H1 (cell line): Measurements from ENCODE around the gene OGDHL. TPM values are rescaled to one million over a fixed set of nuclear protein-coding genes. Genes with fewer than 3 reads are reported as not detected.

Experiments
- CTCF ChIA-PET: fragments of 300-600 bp; sonication (Branson Sonifier 250); formaldehyde crosslinking; loops from one replicate; lab custom pipeline; 2021; ENCODE audit not compliant: partially characterized antibody; lab: Charles Lee
- POLR2A ChIA-PET: fragments of 300-600 bp; sonication (Branson Sonifier 250); formaldehyde crosslinking; loops from one replicate; lab custom pipeline; 2021; ENCODE audit warnings: inconsistent platforms; ENCODE audit not compliant: partially characterized antibody; lab: Charles Lee
- DNase-seq, 2 experiments: peaks; one replicate each; pipeline versions ENCODE4 v3.0.0 to v3.0.0-alpha.2; 2010 to 2022; ENCODE audit warnings: low spot score in 2 of 2, low read depth in 1 of 2, mixed read lengths in 1 of 2
- FAIRE-seq: peaks from 2 replicates; lab custom pipeline; 2011; peaks lifted over from hg19 to GRCh38; lab: Jason Lieb, UNC
- H2AFZ ChIP-seq: 2 replicates; pipeline ENCODE4 v1.8.1; 2012; ENCODE audit warnings: low read length, inconsistent platforms
- H2AK5ac ChIP-seq: 2 replicates; pipeline ENCODE4 v1.6.1; 2013; ENCODE audit warnings: low read depth, low read length
- H2BK120ac ChIP-seq: replicated peaks from 2 replicates; pipeline ENCODE3; 2013; ENCODE audit warnings: low read depth, low read length, inconsistent platforms
- H2BK12ac ChIP-seq: 2 replicates; pipeline ENCODE4 v1.6.1; 2013; ENCODE audit warnings: low read depth, low read length
- H2BK15ac ChIP-seq: 2 replicates; pipeline ENCODE4 v1.6.1; 2013; ENCODE audit warnings: low read length
- H2BK20ac ChIP-seq: 2 replicates; pipeline ENCODE4 v1.6.1; 2013; ENCODE audit warnings: low read length
- H2BK5ac ChIP-seq: 2 replicates; pipeline ENCODE4 v1.6.1; 2013; ENCODE audit warnings: low read depth, low read length
- H3K14ac ChIP-seq: 2 replicates; pipeline ENCODE4 v1.6.1; 2013; ENCODE audit warnings: inconsistent platforms; ENCODE audit not compliant: insufficient read length
- H3K18ac ChIP-seq: 2 replicates; pipeline ENCODE4 v1.6.1; 2013; ENCODE audit warnings: low read length; ENCODE audit errors: extremely low read depth
- H3K23ac ChIP-seq: 2 replicates; pipeline ENCODE4 v1.6.1; 2013; ENCODE audit warnings: inconsistent platforms; ENCODE audit not compliant: insufficient read length
- H3K23me2 ChIP-seq: 2 replicates; pipeline ENCODE4 v1.6.1; 2013; ENCODE audit warnings: low read depth, low read length
- H3K27ac ChIP-seq: 2 replicates; pipeline ENCODE4 v1.6.1; 2011; ENCODE audit warnings: low read depth, low read length, inconsistent platforms
- H3K27me3 ChIP-seq, 4 experiments: replicated peaks in 1 of 4; 1 replicate in 1 of 4; 2 replicates in 3 of 4; pipeline versions ENCODE4 v1.6.1 to v1.8.1; 2011 to 2013; ENCODE audit warnings: low read length in 3 of 4, mild to moderate bottlenecking in 3 of 4, inconsistent platforms in 2 of 4, mixed read lengths in 2 of 4, moderate library complexity in 1 of 4; ENCODE audit not compliant: control insufficient read depth in 3 of 4, insufficient read depth in 3 of 4; ENCODE audit errors: extremely low read depth in 1 of 4
- H3K36me3 ChIP-seq, 4 experiments: 2 replicates each; pipeline versions ENCODE4 v1.6.1 to v1.8.1; 2011 to 2013; ENCODE audit warnings: mild to moderate bottlenecking in 4 of 4, low read length in 3 of 4, moderate library complexity in 2 of 4, control low read depth in 1 of 4, inconsistent platforms in 1 of 4; ENCODE audit not compliant: insufficient read depth in 4 of 4, control insufficient read depth in 2 of 4
- H3K4ac ChIP-seq: replicated peaks from 2 replicates; pipeline ENCODE3; 2013; ENCODE audit warnings: low read length, low read depth, mixed read lengths, inconsistent platforms; ENCODE audit not compliant: insufficient read length
- H3K4me1 ChIP-seq, 4 experiments: replicated peaks in 1 of 4; 1 replicate in 1 of 4; 2 replicates in 3 of 4; pipeline versions ENCODE4 v1.6.1 to v1.8.1; 2011 to 2013; ENCODE audit warnings: low read length in 3 of 4, inconsistent platforms in 2 of 4, mixed read lengths in 1 of 4; ENCODE audit not compliant: insufficient read depth in 4 of 4, control insufficient read depth in 3 of 4
- H3K4me2 ChIP-seq, 2 experiments: 2 replicates each; pipeline versions ENCODE4 v1.6.1 to v1.8.1; 2011 to 2013; ENCODE audit warnings: low read depth in 2 of 2, low read length in 2 of 2, control low read depth in 1 of 2, inconsistent platforms in 1 of 2, mild to moderate bottlenecking in 1 of 2; ENCODE audit not compliant: insufficient read depth in 1 of 2
- H3K4me3 ChIP-seq, 4 experiments: fragments of 200-600, 300-600 bp in 1 of 4; sonication (generic), shearing (Covaris generic), sonication (Bioruptor Twin) in 1 of 4; 2 replicates each; pipeline versions ENCODE4 v1.5.1 to v1.8.1; 2011 to 2016; ENCODE audit warnings: low read length in 4 of 4, low read depth in 3 of 4, control low read depth in 2 of 4, inconsistent platforms in 2 of 4, mild to moderate bottlenecking in 2 of 4, mixed read lengths in 1 of 4, moderate library complexity in 1 of 4; ENCODE audit not compliant: insufficient read depth in 2 of 4; ENCODE audit errors: extremely low read depth in 1 of 4
- H3K56ac ChIP-seq: replicated peaks from 2 replicates; pipeline ENCODE3; 2013; ENCODE audit warnings: low read depth, mild to moderate bottlenecking, mixed read lengths, low read length, inconsistent platforms; ENCODE audit not compliant: insufficient read length
- H3K79me1 ChIP-seq: 2 replicates; pipeline ENCODE4 v1.6.1; 2013; ENCODE audit warnings: low read depth, low read length, control low read depth
- H3K79me2 ChIP-seq, 2 experiments: 2 replicates each; pipeline versions ENCODE4 v1.6.1 to v1.8.1; 2012 to 2013; ENCODE audit warnings: low read length in 2 of 2, mild to moderate bottlenecking in 2 of 2, inconsistent platforms in 1 of 2; ENCODE audit not compliant: insufficient read depth in 2 of 2, control insufficient read depth in 1 of 2
- H3K9ac ChIP-seq, 4 experiments: replicated peaks in 1 of 4; 1 replicate in 1 of 4; 2 replicates in 3 of 4; pipeline versions ENCODE4 v1.6.1 to v1.8.1; 2011 to 2013; ENCODE audit warnings: low read depth in 3 of 4, low read length in 3 of 4, control low read depth in 2 of 4, mild to moderate bottlenecking in 2 of 4, moderate library complexity in 2 of 4, inconsistent platforms in 1 of 4; ENCODE audit errors: extremely low read depth in 1 of 4
- H3K9me3 ChIP-seq, 2 experiments: 2 replicates each; pipeline versions ENCODE4 v1.6.1 to v1.8.1; 2012 to 2013; ENCODE audit warnings: mild to moderate bottlenecking in 2 of 2, moderate library complexity in 2 of 2, control low read depth in 1 of 2, inconsistent platforms in 1 of 2, low read depth in 1 of 2, low read length in 1 of 2, mixed read lengths in 1 of 2; ENCODE audit not compliant: insufficient read depth in 2 of 2
- H4K20me1 ChIP-seq, 2 experiments: replicated peaks in 1 of 2; 2 replicates each; pipeline versions ENCODE3 to v1.8.1; 2011 to 2013; ENCODE audit warnings: inconsistent platforms in 2 of 2, low read length in 2 of 2, mild to moderate bottlenecking in 1 of 2; ENCODE audit not compliant: insufficient read depth in 2 of 2, control insufficient read depth in 1 of 2
- H4K5ac ChIP-seq: 2 replicates; pipeline ENCODE4 v1.6.1; 2013; ENCODE audit warnings: low read length, low read depth, mixed read lengths, inconsistent platforms; ENCODE audit not compliant: insufficient read length
- H4K8ac ChIP-seq: 2 replicates; pipeline ENCODE4 v1.8.0; 2013; ENCODE audit warnings: mild to moderate bottlenecking, moderate library complexity, low read length, inconsistent platforms; ENCODE audit not compliant: insufficient read depth; ENCODE audit errors: extremely low read depth
- H4K91ac ChIP-seq: replicated peaks from 2 replicates; pipeline ENCODE3; 2013; ENCODE audit warnings: low read length, mixed read lengths, inconsistent platforms; ENCODE audit not compliant: insufficient read length
- E2F6 ChIP-seq: IDR thresholded peaks from 2 replicates; pipeline ENCODE4 v1.6.1; 2012; ENCODE audit warnings: inconsistent platforms
- TEAD4 ChIP-seq: IDR thresholded peaks from 2 replicates; pipeline ENCODE4 v1.6.1; 2012; ENCODE audit warnings: low read depth, low read length, inconsistent platforms, mixed read lengths
- WGBS, 2 experiments: shearing (Covaris generic) in 1 of 2; methylation state at CpG; one replicate each; pipeline versions ENCODE4 v1.1.6 to v1.1.7; 2013 to 2015; ENCODE audit warnings: low lambda C conversion rate in 2 of 2, mixed read lengths in 2 of 2, inconsistent platforms in 1 of 2, low coverage in 1 of 2, missing lambda C conversion rate in 1 of 2; ENCODE audit not compliant: insufficient replicate concordance in 2 of 2, insufficient coverage in 1 of 2, insufficient read length in 1 of 2; ENCODE audit errors: extremely low coverage in 1 of 2, missing lambda C conversion rate in 1 of 2; 5-methylcytosine and 5-hydroxymethylcytosine counted together
- polyA plus RNA-seq, 7 experiments: library from polyadenylated mRNA; depleted of rRNA in 3 of 7; stranded (reverse) in 5 of 7; unstranded in 2 of 7; fragments of >200 nt in 5 of 7; fragments of 200-250 nt in 2 of 7; gene quantifications; 1 replicate in 5 of 7; 2 replicates in 1 of 7; 4 replicates in 1 of 7; pipeline versions ENCODE4 v1.2.1 to v1.2.3, GENCODE V29; 2011 to 2013; ENCODE audit warnings: missing spikeins in 2 of 7, mixed read lengths in 2 of 7
- total RNA-seq: library from RNA; stranded (reverse); fragmentation: NEBNext Ultra II Directional; extraction: Animal tissue kit (Norgen Biotek cat#: 25700); gene quantifications from 2 replicates; pipeline ENCODE4 v1.2.1, GENCODE V29; 2021

Gene OGDHL
- total and polyA plus RNA-seq, 2 of the 8 experiments (the other 6 are each of a cell fraction or from before 2014, with no cell fraction given): 16.1 to 16.6 TPM

GRCh38 chr10:49758249-49758930 lies 3.7 kb downstream of the OGDHL start:
- Histone ChIP-seq H3K27me3 (peaks cover 0 to 6% (median 3%) of the 10 kb centered on the region in 4 experiments; a peak in 3 of 7 replicates), H4K91ac (no peak overlapping the region), H2AK5ac (no peak overlapping the region), H3K9ac (no peak overlapping the region), H3K79me1 (no peaks in the 10 kb centered on the region; the same call in 1 of the 2 replicates), H3K4ac (no peak overlapping the region), H4K8ac (no peak overlapping the region; the same call in 1 of the 2 replicates), H3K18ac (no peak overlapping the region), H3K4me3 (no peak overlapping the region), H3K14ac (no peak overlapping the region), H3K56ac (no peak overlapping the region), H2BK12ac (no peak overlapping the region), H4K5ac (no peak overlapping the region), H4K20me1 (peaks cover 6 to 8% of the 10 kb centered on the region in 2 experiments), H2BK120ac (no peak overlapping the region), H2BK20ac (no peak overlapping the region), H3K23ac (no peak overlapping the region), H3K36me3 (no peaks in the 10 kb centered on the region), H3K4me1 (peaks cover 0 to 5% (median 0%) of the 10 kb centered on the region in 4 experiments; a peak in 3 of 7 replicates), H2BK15ac (no peak overlapping the region), H3K4me2 (no peak overlapping the region), H3K23me2 (peaks cover 7% of the 10 kb centered on the region; the same call in 1 of the 2 replicates), H2AFZ (no peak overlapping the region), H3K9me3 (no peaks in the 10 kb centered on the region), H3K79me2 (peaks cover 0 to 2% of the 10 kb centered on the region in 2 experiments; a peak in 1 of 4 replicates), H2BK5ac (no peak overlapping the region), H3K27ac (no peak overlapping the region)
- no peak for TF ChIP-seq E2F6
- no peak for TF ChIP-seq TEAD4
- FAIRE-seq: no peak
- POLR2A ChIA-PET: interaction anchor here (0.8 kb wide), 1 partner anchor 34 kb away, joined by 3 read pairs; no protein-coding TSS in a partner anchor
- CTCF ChIA-PET: interaction anchor here (1.8 to 3.4 kb wide), 3 partner anchors 13 to 165 kb away, joined by 4 to 12 read pairs (median 8); no protein-coding TSS in a partner anchor
- WGBS, 2 experiments: 93% methylated on average over 13 of the region's 15 CpGs; no CpG with 5 or more reads in 1 of the 2 experiments
- no peak for DNase-seq
